Measurements from ENCODE around the gene TTC4.

TTC4 gene

DNA sequence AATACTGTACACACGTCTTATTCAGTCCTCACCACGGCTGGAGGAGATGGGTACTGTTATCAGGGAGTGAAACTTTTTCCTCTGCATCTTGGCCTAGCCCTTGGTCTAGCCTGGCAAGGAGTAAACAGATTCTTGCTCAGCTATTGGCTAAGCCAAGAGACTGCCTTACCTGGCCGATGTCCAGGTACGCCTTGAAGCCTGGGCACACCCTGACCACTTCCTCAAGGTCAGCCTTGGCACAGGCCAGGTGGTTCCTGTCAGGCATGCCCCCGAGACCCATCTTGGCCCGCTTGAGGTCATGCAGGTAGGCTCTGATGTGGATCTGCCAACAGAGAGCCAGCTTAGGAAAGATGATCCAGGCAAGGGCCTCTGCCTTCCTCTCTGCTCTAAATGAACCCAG is 66.5 kb downstream of the TTC4 start:
- no peak overlapping the region for H3K4me3 ChIP-seq (ENCODE audit: control insufficient read depth, low read depth, low read length)
- TF ChIP-seq, protein P1, sequence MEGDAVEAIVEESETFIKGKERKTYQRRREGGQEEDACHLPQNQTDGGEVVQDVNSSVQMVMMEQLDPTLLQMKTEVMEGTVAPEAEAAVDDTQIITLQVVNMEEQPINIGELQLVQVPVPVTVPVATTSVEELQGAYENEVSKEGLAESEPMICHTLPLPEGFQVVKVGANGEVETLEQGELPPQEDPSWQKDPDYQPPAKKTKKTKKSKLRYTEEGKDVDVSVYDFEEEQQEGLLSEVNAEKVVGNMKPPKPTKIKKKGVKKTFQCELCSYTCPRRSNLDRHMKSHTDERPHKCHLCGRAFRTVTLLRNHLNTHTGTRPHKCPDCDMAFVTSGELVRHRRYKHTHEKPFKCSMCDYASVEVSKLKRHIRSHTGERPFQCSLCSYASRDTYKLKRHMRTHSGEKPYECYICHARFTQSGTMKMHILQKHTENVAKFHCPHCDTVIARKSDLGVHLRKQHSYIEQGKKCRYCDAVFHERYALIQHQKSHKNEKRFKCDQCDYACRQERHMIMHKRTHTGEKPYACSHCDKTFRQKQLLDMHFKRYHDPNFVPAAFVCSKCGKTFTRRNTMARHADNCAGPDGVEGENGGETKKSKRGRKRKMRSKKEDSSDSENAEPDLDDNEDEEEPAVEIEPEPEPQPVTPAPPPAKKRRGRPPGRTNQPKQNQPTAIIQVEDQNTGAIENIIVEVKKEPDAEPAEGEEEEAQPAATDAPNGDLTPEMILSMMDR (IDR thresholded peaks at IDR 0.05; ENCODE audit: control insufficient read depth, insufficient read depth, low read depth, low read length, missing control alignments) = no peak

DNA sequence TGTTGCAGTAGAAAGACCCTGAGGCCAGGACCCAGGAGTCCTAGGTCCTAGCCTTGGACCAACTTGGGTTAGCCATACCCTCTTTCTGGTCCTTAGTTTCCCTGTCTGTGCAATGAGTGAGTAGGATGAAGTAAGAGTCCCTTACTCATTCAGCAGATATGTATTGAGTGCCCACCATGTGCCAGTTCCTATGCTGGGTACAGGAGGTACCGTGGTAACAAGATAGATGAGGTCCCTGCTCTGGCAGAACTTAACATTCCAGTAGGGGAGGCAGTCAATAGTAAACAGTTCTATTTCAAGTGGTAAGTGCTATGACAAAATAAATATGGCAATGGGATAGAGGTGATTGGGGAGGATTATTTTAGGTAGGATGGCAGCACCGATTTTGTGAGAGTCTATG is 66.9 kb downstream of the TTC4 start:
- no peak for DNase-seq (ENCODE audit: low read depth)
- TF ChIP-seq, protein P1 (IDR thresholded peaks at IDR 0.05; ENCODE audit: control insufficient read depth, insufficient read depth, low read depth, low read length, missing control alignments) = no peak
- H3K4me3 ChIP-seq (ENCODE audit: control insufficient read depth, low read depth, low read length) = no peak overlapping the region

More for the DNA sequence above, 66.5 kb downstream of the TTC4 start:
- DNase-seq (ENCODE audit: low read depth) = no peak

DNA sequence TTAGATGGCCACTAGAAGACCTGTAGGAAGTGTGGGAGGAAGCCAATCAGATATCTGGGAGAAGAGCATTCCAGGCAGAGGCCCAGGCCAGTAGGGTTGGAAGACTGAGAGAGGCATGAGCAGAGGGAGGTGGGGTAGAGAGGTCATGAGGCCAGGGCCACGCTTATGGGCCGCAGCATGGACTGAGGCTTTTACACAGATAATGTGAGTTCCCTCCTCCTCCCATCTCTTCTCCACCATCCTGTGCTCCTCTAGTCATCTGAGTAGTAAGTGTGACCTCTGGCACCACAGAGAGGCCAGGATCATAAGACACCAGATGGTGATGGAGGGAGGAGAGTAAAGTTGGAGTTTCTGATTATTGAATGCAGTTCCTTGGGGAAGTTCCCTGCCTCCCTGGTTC is 68.4 kb downstream of the TTC4 start:
- DNase-seq (ENCODE audit: low read depth) = no peak
- H3K4me3 ChIP-seq (ENCODE audit: control insufficient read depth, low read depth, low read length) = no peak overlapping the region
- TF ChIP-seq, protein P1 (IDR thresholded peaks at IDR 0.05; ENCODE audit: control insufficient read depth, insufficient read depth, low read depth, low read length, missing control alignments) = no peak

DNA sequence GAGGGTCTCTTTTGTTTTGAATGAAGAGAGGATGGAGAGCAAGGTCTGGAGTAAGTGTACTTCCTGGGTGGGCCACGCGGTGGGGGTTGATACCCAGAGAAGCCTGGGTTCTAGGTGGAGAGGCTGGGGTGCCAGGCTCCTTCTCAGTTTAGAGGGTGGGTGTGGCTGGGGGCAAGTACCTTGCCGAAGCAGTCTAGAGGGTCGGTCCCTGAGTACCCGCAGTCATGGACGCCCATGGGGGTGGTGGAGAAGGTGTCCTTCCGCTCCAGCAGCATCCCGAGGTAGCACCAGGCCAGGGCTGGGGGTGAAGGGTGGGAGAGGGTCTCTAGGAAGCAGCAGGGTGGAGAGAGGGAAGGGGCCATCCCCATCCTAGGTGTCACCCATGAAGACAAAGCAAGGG is 71.1 kb downstream of the TTC4 start:
- DNase-seq (ENCODE audit: low read depth) = no peak
- TF ChIP-seq, protein P1 (IDR thresholded peaks at IDR 0.05; ENCODE audit: control insufficient read depth, insufficient read depth, low read depth, low read length, missing control alignments) = no peak
- H3K4me3 ChIP-seq (ENCODE audit: control insufficient read depth, low read depth, low read length) = no peak overlapping the region

DNA sequence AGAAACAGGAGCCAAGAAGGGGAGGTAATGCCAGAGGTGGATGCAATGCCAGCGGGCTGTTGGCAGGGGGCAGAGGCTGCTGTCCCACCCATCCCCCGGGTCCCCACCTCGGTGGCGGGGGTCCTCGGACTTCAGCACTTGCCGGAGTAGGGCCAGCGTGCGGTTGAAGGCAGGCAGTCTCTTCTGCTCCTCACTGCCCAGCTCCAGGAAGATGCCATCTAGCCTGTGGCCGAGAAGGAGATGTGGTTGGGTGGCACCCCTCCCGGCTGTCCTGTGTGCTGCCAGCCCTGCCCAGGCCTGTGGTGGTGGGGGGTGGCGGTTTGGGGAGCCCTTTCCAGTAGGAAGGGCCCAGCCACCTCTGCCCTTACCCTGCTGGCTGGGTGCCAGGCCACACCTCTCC is 71.9 kb downstream of the TTC4 start:
- TF ChIP-seq, protein P1 (IDR thresholded peaks at IDR 0.05; ENCODE audit: control insufficient read depth, insufficient read depth, low read depth, low read length, missing control alignments) = no peak
- H3K4me3 ChIP-seq (ENCODE audit: control insufficient read depth, low read depth, low read length) = no peak overlapping the region
- no peak for DNase-seq (ENCODE audit: low read depth)

DNA sequence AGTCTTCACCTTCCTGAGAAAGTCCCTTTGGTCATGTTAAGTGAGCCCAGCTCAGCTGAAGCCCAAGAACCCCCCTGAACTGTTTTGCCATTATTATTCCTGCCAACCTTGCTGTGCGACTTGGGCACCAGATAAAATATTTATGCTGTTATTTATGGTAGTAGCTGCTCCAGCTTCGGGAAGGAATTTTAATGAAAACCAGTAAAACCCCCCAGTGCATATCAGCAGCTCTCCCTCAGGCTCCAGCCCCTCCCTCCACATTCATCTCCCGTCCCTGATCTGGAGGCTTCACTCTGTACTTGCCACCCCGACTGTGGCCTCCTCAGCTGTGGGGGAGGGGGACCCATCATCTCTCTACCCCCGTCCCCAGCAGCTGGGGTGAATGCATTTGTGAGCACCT is 72.8 kb downstream of the TTC4 start:
- TF ChIP-seq, protein P1 (IDR thresholded peaks at IDR 0.05; ENCODE audit: control insufficient read depth, insufficient read depth, low read depth, low read length, missing control alignments) = no peak
- DNase-seq (ENCODE audit: low read depth) = no peak
- H3K4me3 ChIP-seq (ENCODE audit: control insufficient read depth, low read depth, low read length) = no peak overlapping the region
